Endometrial microvascular endothelial cells (primary cell): ENCODE measurements around the gene NACC2. TPM values are rescaled to one million over a fixed set of nuclear protein-coding genes. Genes with fewer than 3 reads are reported as not detected.

Source experiments
- in situ Hi-C: cut with HindIII; loops from 2 replicates; pipeline ENCODE4 v1.10.0; 2017; ENCODE audit warnings: low sequenced_read_pairs, low pct_unique_long_range_greater_than_20kb; ENCODE audit errors: inconsistent ontology term
- total RNA-seq: library from RNA; depleted of rRNA; stranded (reverse); fragments of >200 nt; gene quantifications from one replicate; pipeline ENCODE4 v1.2.3, GENCODE V29; 2015; ENCODE audit errors: inconsistent ontology term

Gene NACC2
- 21.9 TPM for total RNA-seq

- in situ Hi-C loops, result no loop called here
Observed at GRCh38 chr9:136095070-136096058, at the start of gene NACC2. TSS of gene NACC2 (minus strand) at chr9:136095289. CDS start at chr9:136050521, 44,768 bp downstream.

- in situ Hi-C loops, result no loop called here
Observed at GRCh38 chr9:136144450-136144849, 49.4 kb upstream of the NACC2 start.

- in situ Hi-C loops, result no loop called here
Observed at GRCh38 chr9:136143215-136144001, 48.3 kb upstream of the NACC2 start.

- in situ Hi-C loops, result no loop called here
Observed at GRCh38 chr9:136142859-136143214, 47.7 kb upstream of the NACC2 start.

GRCh38 chr9:136142414-136142796 lies 47.3 kb upstream of the NACC2 start:
- in situ Hi-C loops, result no loop called here

- in situ Hi-C loops, result no loop called here
Observed at GRCh38 chr9:136141682-136142413, 46.8 kb upstream of the NACC2 start.

GRCh38 chr9:136140966-136141365 lies 45.9 kb upstream of the NACC2 start:
- in situ Hi-C loops, result no loop called here

GRCh38 chr9:136140046-136140445 lies 45.0 kb upstream of the NACC2 start:
- in situ Hi-C loops, result no loop called here

- in situ Hi-C loops, result no loop called here
Observed at GRCh38 chr9:136138566-136138965, 43.5 kb upstream of the NACC2 start.

GRCh38 chr9:136137321-136138265 lies 42.5 kb upstream of the NACC2 start:
- in situ Hi-C loops, result no loop called here

GRCh38 chr9:136136127-136136925 lies 41.2 kb upstream of the NACC2 start:
- in situ Hi-C loops, result no loop called here

GRCh38 chr9:136135326-136136126 lies 40.4 kb upstream of the NACC2 start:
- in situ Hi-C loops, result no loop called here

GRCh38 chr9:136133959-136134484 lies 38.9 kb upstream of the NACC2 start:
- in situ Hi-C loops, result no loop called here

- in situ Hi-C loops, result no loop called here
Observed at GRCh38 chr9:136133191-136133958, 38.3 kb upstream of the NACC2 start.

- in situ Hi-C loops, result no loop called here
Observed at GRCh38 chr9:136132512-136133050, 37.5 kb upstream of the NACC2 start.
